ENCODE results near the gene SOX12.

DNA sequence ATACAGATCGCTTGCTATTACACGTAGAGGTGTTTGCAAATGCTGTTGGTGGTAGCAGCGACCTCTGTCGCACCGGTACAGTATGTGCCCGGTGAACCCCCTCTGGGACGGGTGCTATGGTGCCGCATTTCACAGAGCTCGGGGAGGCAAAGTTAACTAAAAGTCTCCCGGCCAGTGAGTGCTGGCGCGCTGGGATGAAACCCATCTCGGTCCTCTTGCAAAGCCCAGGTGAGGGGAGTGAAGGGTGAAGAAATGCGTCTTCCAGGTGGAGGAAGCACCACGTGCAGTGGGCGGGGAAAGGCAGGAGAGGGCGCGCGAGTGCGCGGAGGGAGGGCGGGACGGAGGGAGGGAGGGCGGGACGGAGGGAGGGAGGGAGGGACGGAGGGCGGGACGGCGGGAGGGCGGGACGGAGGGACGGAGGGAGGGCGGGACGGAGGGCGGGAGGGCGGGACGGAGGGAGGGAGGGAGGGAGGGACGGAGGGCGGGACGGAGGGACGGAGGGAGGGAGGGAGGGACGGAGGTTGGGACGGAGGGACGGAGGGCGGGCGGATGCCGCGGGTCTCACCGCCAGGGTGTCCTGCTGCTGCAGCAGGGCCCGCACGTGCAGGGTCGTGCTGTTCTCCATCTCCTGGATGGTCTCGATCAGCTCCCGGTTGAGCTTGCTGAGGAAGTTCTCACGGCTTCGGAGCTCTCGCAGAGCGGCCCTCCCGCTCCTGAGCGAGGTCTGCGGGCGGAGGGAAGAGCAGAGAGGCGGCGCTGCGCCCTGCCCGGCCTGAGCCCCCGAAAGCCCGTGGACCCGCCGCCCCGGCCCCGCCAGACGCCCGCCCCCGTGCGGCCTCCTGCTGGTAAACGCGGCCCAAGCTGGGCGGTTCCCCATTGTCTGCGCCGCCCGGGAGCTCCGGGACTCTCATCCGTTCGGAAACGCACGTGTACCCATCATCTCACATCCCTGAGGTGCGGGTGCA is 46.5 kb upstream of the SOX12 start:
- TF ChIP-seq, protein P1, sequence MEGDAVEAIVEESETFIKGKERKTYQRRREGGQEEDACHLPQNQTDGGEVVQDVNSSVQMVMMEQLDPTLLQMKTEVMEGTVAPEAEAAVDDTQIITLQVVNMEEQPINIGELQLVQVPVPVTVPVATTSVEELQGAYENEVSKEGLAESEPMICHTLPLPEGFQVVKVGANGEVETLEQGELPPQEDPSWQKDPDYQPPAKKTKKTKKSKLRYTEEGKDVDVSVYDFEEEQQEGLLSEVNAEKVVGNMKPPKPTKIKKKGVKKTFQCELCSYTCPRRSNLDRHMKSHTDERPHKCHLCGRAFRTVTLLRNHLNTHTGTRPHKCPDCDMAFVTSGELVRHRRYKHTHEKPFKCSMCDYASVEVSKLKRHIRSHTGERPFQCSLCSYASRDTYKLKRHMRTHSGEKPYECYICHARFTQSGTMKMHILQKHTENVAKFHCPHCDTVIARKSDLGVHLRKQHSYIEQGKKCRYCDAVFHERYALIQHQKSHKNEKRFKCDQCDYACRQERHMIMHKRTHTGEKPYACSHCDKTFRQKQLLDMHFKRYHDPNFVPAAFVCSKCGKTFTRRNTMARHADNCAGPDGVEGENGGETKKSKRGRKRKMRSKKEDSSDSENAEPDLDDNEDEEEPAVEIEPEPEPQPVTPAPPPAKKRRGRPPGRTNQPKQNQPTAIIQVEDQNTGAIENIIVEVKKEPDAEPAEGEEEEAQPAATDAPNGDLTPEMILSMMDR (IDR thresholded peaks at IDR 0.05): no peak
- TF ChIP-seq EZH2 (IDR thresholded peaks at IDR 0.05; ENCODE audit: borderline replicate concordance, insufficient read depth, low read depth, low read length, poor library complexity, severe bottlenecking): no peak

All from B cell (primary cell).